Measurements from ENCODE around the gene DYNC1LI2.

The DYNC1LI2 gene

GRCh38 chr16:66752379-66752778 lies 970 bp upstream of the DYNC1LI2 start:
- no peaks in the 10 kb centered on the region for H3K27me3 ChIP-seq (ENCODE audit: control insufficient read depth, insufficient read depth, low read length)
- no peak overlapping the region for H3K9ac ChIP-seq (ENCODE audit: low read length)
- H3K4me3 ChIP-seq (ENCODE audit: low read length) = peak overlapping the region; percentile 88
- peaks cover 18% of the 10 kb centered on the region for H3K4me1 ChIP-seq (ENCODE audit: control insufficient read depth, insufficient read depth, low read length)
- no peak overlapping the region for H3K27ac ChIP-seq (ENCODE audit: low read depth, low read length)
- peaks cover 9% of the 10 kb centered on the region for H3K36me3 ChIP-seq (ENCODE audit: control insufficient read depth, insufficient read depth, low read length)

DNA sequence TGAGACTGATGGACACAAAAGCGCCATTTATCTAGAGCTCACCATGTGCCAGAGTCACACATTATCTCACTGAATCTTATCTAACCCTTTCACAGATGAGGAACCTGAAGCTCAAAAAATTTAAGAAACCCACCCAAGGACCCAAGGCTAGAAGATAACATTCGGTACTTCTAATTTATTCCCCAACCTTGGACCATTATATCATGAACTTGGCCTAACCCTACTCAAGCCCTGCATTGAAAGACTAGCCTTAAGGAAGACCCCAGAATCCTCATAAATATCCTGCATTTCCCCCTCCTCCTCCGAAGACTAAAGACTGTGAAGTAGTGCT lies 548 bp upstream of the DYNC1LI2 start:
- peak overlapping the region; percentile 93 for H3K27ac ChIP-seq (ENCODE audit: low read depth, low read length)
- peaks cover 9% of the 10 kb centered on the region for H3K36me3 ChIP-seq (ENCODE audit: control insufficient read depth, insufficient read depth, low read length)
- peaks cover 18% of the 10 kb centered on the region for H3K4me1 ChIP-seq (ENCODE audit: control insufficient read depth, insufficient read depth, low read length)
- H3K27me3 ChIP-seq (ENCODE audit: control insufficient read depth, insufficient read depth, low read length) = no peaks in the 10 kb centered on the region
- H3K4me3 ChIP-seq (ENCODE audit: low read length) = peak overlapping the region; percentile 88
- no peak overlapping the region for H3K9ac ChIP-seq (ENCODE audit: low read length)

- Histone ChIP-seq H3K9ac (ENCODE audit: low read length) (peak overlapping the region; percentile 91), H3K27me3 (ENCODE audit: control insufficient read depth, insufficient read depth, low read length) (no peaks in the 10 kb centered on the region), H3K36me3 (ENCODE audit: control insufficient read depth, insufficient read depth, low read length) (peaks cover 9% of the 10 kb centered on the region), H3K4me1 (ENCODE audit: control insufficient read depth, insufficient read depth, low read length) (peaks cover 22% of the 10 kb centered on the region), H3K27ac (ENCODE audit: low read depth, low read length) (peak overlapping the region; percentile 93), H3K4me3 (ENCODE audit: low read length) (peak overlapping the region; percentile 88)
Observed at GRCh38 chr16:66751053-66751302, 431 bp downstream of the DYNC1LI2 start.

DNA sequence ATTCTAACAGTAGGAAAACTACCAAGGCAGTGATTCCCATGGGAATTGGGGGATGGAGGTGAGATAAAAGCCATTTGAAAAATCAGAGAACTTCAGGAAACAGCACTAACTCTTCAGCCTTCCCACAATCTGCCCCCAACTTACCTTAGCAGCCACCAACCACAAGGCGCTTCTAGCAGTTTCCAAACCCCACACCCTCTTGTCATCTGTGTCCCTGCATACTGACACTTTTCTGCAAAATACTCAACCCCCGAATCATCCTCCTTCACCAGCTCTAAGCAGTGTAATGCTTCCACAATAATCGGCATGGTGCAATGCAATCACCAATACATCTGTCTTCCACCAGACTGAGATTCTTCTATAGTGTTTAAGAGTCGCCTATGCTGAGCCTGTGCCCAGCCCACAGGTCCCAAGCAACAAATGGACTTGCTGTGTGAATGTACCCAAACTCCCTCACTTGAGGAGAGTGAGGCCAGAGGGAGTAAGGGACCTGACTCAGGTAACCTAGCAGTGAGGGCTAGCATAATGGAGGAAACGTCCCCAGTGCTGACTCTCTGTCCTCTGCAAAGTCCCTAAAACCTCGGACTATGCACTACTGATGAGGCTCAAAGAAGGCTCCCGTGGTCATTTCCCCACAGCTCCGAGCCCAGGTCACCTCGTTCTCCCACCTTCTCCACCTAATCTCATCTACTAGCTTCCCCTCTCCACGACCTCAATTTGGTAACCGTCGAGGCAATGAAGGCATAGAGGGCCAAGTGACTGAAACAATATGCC lies 943 bp downstream of the DYNC1LI2 start:
- Histone ChIP-seq H3K27ac (ENCODE audit: low read depth, low read length) (peak overlapping the region; percentile 93), H3K9ac (ENCODE audit: low read length) (peak overlapping the region; percentile 91), H3K4me1 (ENCODE audit: control insufficient read depth, insufficient read depth, low read length) (peaks cover 22% of the 10 kb centered on the region), H3K4me3 (ENCODE audit: low read length) (peak overlapping the region; percentile 88), H3K36me3 (ENCODE audit: control insufficient read depth, insufficient read depth, low read length) (peaks cover 9% of the 10 kb centered on the region), H3K27me3 (ENCODE audit: control insufficient read depth, insufficient read depth, low read length) (no peaks in the 10 kb centered on the region)

DNA sequence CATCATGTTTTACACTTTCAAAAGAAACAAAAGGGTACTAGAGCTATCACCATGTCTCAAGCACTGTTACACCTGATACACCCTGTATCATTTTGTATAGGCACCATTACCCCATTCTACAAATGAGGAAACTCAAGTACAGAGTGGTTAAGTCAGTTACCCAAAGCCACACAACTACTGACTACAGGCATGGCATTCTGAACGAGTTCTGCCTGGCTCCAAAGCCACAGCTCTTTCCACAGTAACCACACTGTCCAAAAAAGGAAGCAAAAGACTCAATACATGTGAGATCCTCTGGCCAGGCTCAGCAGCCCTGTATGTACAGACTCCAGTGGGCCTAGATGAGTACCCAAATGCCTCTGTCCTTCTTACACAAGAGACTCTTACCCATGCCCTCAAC lies 4.7 kb downstream of the DYNC1LI2 start:
- Histone ChIP-seq H3K9ac (ENCODE audit: low read length) (no peak overlapping the region), H3K4me1 (ENCODE audit: control insufficient read depth, insufficient read depth, low read length) (peaks cover 32% of the 10 kb centered on the region), H3K36me3 (ENCODE audit: control insufficient read depth, insufficient read depth, low read length) (peaks cover 12% of the 10 kb centered on the region), H3K4me3 (ENCODE audit: low read length) (no peak overlapping the region), H3K27ac (ENCODE audit: low read depth, low read length) (peak overlapping the region; percentile 74), H3K27me3 (ENCODE audit: control insufficient read depth, insufficient read depth, low read length) (no peaks in the 10 kb centered on the region)

DNA sequence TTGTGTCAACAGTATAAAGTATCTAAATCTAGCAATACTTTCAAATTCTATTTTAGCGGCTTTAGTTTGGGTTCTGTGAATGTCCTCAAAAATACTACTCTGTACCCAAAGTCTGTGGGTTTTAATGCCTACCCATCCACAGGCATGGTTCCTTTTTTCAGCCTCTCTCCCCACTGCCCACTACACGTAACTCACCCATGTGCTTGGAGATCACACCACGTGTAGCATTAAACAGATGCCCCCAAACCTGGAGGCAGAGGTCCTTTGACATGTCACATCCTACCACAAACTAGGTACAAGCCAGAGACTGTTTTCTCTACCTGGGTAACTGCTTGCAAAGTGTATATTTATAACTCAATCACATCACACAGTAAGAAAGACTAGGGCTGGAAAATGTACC lies 5.4 kb downstream of the DYNC1LI2 start:
- no peak overlapping the region for H3K27ac ChIP-seq (ENCODE audit: low read depth, low read length)
- peaks cover 38% of the 10 kb centered on the region for H3K4me1 ChIP-seq (ENCODE audit: control insufficient read depth, insufficient read depth, low read length)
- H3K9ac ChIP-seq (ENCODE audit: low read length) = no peak overlapping the region
- no peak overlapping the region for H3K4me3 ChIP-seq (ENCODE audit: low read length)
- H3K36me3 ChIP-seq (ENCODE audit: control insufficient read depth, insufficient read depth, low read length) = peaks cover 12% of the 10 kb centered on the region
- no peaks in the 10 kb centered on the region for H3K27me3 ChIP-seq (ENCODE audit: control insufficient read depth, insufficient read depth, low read length)

- Histone ChIP-seq H3K4me3 (ENCODE audit: low read length) (peak overlapping the region; percentile 11), H3K4me1 (ENCODE audit: control insufficient read depth, insufficient read depth, low read length) (peaks cover 38% of the 10 kb centered on the region), H3K27me3 (ENCODE audit: control insufficient read depth, insufficient read depth, low read length) (no peaks in the 10 kb centered on the region), H3K36me3 (ENCODE audit: control insufficient read depth, insufficient read depth, low read length) (peaks cover 11% of the 10 kb centered on the region), H3K27ac (ENCODE audit: low read depth, low read length) (peak overlapping the region; percentile 90), H3K9ac (ENCODE audit: low read length) (no peak overlapping the region)
Observed at GRCh38 chr16:66741950-66742808, 9.2 kb downstream of the DYNC1LI2 start.

DNA sequence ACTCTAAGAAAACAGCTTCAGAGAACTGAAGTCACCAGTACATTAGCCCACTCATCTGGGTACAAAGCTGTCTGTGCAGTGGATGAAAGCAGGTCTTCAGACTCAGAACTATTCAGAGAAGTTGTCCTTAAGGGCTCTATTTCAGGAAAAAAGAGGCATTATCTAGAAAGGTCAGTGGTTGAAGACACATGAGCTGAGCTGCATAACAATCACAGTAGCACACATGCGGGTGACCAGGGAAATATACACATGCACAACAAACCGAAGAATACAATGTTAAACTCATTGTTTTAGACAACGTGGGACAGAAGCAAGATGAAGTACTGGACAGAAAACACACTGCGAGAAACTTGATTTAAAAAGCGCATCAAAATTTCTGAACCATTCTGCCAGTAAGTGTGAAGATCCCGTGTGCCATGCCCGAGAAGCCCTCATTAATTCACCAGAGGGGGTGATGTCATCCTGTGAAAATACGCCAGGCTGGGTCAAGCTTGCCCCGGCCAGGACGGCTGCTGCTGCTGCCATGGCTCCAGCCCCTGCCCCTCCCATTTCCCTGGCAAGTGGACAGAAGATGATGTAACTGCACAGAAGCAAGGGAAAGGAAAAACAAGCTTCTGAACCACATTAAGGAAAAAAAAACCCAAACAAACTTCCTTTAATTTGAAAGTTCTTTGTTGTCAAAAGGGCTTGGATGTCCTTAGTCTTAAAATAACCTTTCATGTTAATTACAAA lies 10.1 kb downstream of the DYNC1LI2 start:
- no peak overlapping the region for H3K4me3 ChIP-seq (ENCODE audit: low read length)
- H3K27me3 ChIP-seq (ENCODE audit: control insufficient read depth, insufficient read depth, low read length) = no peaks in the 10 kb centered on the region
- no peak overlapping the region for H3K9ac ChIP-seq (ENCODE audit: low read length)
- peaks cover 34% of the 10 kb centered on the region for H3K4me1 ChIP-seq (ENCODE audit: control insufficient read depth, insufficient read depth, low read length)
- peak overlapping the region; percentile 90 for H3K27ac ChIP-seq (ENCODE audit: low read depth, low read length)
- H3K36me3 ChIP-seq (ENCODE audit: control insufficient read depth, insufficient read depth, low read length) = peaks cover 11% of the 10 kb centered on the region

- Histone ChIP-seq H3K4me1 (ENCODE audit: control insufficient read depth, insufficient read depth, low read length) (peaks cover 34% of the 10 kb centered on the region), H3K9ac (ENCODE audit: low read length) (no peak overlapping the region), H3K36me3 (ENCODE audit: control insufficient read depth, insufficient read depth, low read length) (peaks cover 18% of the 10 kb centered on the region), H3K27ac (ENCODE audit: low read depth, low read length) (peak overlapping the region; percentile 90), H3K27me3 (ENCODE audit: control insufficient read depth, insufficient read depth, low read length) (no peaks in the 10 kb centered on the region), H3K4me3 (ENCODE audit: low read length) (peak overlapping the region; percentile 10)
Observed at GRCh38 chr16:66740533-66740932, 10.9 kb downstream of the DYNC1LI2 start.

DNA sequence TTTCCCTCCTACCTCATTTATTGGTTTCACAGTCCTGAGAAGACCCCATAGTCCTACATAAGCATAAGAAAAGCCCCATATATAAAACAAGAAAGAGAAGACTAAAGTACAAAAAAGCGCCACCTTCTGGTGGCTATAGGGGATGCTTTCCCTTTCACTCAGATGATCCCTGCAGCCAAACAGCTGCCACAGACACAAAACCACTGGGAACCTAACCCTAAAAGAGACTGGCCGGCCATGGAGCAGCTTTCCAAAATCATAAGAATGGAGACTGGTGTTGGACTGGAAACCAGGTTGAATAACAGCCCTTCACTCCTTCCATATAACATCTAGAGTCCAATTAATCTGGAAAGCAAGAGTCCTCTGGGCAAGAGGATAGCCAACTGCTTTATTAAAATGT lies 11.4 kb downstream of the DYNC1LI2 start:
- Histone ChIP-seq H3K4me3 (ENCODE audit: low read length) (peak overlapping the region; percentile 10), H3K4me1 (ENCODE audit: control insufficient read depth, insufficient read depth, low read length) (peaks cover 34% of the 10 kb centered on the region), H3K27me3 (ENCODE audit: control insufficient read depth, insufficient read depth, low read length) (no peaks in the 10 kb centered on the region), H3K9ac (ENCODE audit: low read length) (no peak overlapping the region), H3K27ac (ENCODE audit: low read depth, low read length) (peak overlapping the region; percentile 90), H3K36me3 (ENCODE audit: control insufficient read depth, insufficient read depth, low read length) (peaks cover 21% of the 10 kb centered on the region)

DNA sequence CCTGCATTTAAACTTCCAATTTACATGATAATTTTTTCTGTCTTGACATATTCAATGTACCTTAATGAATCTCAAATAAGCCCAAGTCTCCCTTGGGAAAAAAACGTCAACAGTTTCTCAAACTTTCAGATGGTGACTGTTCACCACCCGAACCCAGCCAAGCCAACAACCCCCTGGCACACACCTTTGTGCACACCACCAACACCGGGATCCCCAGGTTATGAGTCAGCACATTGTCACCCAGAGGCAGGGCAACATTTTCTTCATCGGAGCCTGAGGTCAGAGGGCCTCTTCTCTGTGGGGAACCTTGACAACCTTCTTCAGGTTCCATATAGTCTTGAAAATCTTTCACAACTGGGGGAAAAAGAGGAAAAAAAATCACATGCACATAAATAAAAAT lies 15.5 kb downstream of the DYNC1LI2 start:
- Histone ChIP-seq H3K4me1 (ENCODE audit: control insufficient read depth, insufficient read depth, low read length) (peaks cover 16% of the 10 kb centered on the region), H3K9ac (ENCODE audit: low read length) (no peak overlapping the region), H3K36me3 (ENCODE audit: control insufficient read depth, insufficient read depth, low read length) (peaks cover 42% of the 10 kb centered on the region), H3K4me3 (ENCODE audit: low read length) (no peak overlapping the region), H3K27me3 (ENCODE audit: control insufficient read depth, insufficient read depth, low read length) (no peaks in the 10 kb centered on the region), H3K27ac (ENCODE audit: low read depth, low read length) (no peak overlapping the region)

- H3K27me3 ChIP-seq (ENCODE audit: control insufficient read depth, insufficient read depth, low read length) = no peaks in the 10 kb centered on the region
- peaks cover 59% of the 10 kb centered on the region for H3K36me3 ChIP-seq (ENCODE audit: control insufficient read depth, insufficient read depth, low read length)
- H3K27ac ChIP-seq (ENCODE audit: low read depth, low read length) = no peak overlapping the region
- peaks cover 2% of the 10 kb centered on the region for H3K4me1 ChIP-seq (ENCODE audit: control insufficient read depth, insufficient read depth, low read length)
- no peak overlapping the region for H3K4me3 ChIP-seq (ENCODE audit: low read length)
- no peak overlapping the region for H3K9ac ChIP-seq (ENCODE audit: low read length)
Observed at GRCh38 chr16:66731101-66731500, 20.3 kb downstream of the DYNC1LI2 start.

All from rectal smooth muscle tissue (tissue), 1 donor.